KOPT-K1 (cell line): ENCODE results near the gene ZNF768.
A peak's percentile ranks its signal among the peaks of the same experiment; 100 is the strongest.
"Not testable (repeated sequence)": the region's sequence is repeated elsewhere in the genome, so short reads cannot be mapped to it uniquely, and the experiment has no call there.

Experiments used
- H3K27ac ChIP-seq: fragments of 200-600 bp; sonication (generic); 2 replicates; pipeline ENCODE4 v1.5.1; 2016; ENCODE audit warnings: antibody characterized with exemption, mild to moderate bottlenecking, low read depth, low read length; ENCODE audit not compliant: poor library complexity, severe bottlenecking
- H3K36me3 ChIP-seq: fragments of 200-600 bp; sonication (generic); 2 replicates; pipeline ENCODE4 v1.5.1; 2017; ENCODE audit warnings: antibody characterized with exemption, mild to moderate bottlenecking, low read length, moderate library complexity; ENCODE audit not compliant: insufficient read depth
- H3K9me3 ChIP-seq: fragments of 200-600 bp; sonication (generic); 2 replicates; pipeline ENCODE4 v1.5.1; 2017; ENCODE audit warnings: antibody characterized with exemption, low read length, mild to moderate bottlenecking; ENCODE audit not compliant: insufficient read depth, poor library complexity, severe bottlenecking

Gene ZNF768

GRCh38 chr16:30484887-30485286 is 41.5 kb downstream of the ZNF768 start:
- H3K36me3 ChIP-seq, result peaks cover 100% of the 10 kb centered on the region
- no peaks in the 10 kb centered on the region for H3K9me3 ChIP-seq
- H3K27ac ChIP-seq, result no peak overlapping the region

DNA sequence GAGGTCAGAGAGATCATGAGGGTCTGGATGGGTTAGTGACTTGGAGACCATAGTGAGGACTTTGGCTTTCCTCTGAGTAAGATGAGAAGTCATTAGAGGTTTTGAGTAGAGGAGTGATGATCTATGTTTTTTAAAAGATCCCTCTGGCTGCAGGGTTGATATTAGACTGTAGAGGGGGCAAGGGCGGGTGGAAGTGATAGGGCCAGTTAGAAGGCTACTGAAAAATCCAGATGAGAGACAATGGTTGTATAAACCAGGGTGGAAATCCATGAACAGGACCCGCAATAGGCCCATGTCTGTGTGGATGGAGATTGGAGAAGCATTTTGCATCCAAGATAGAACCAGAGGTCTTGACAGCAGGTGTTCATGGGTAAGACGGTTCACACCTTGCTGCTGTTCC is 44.0 kb downstream of the ZNF768 start:
- no peaks in the 10 kb centered on the region for H3K9me3 ChIP-seq
- no peak overlapping the region for H3K27ac ChIP-seq
- peaks cover 91% of the 10 kb centered on the region for H3K36me3 ChIP-seq

DNA sequence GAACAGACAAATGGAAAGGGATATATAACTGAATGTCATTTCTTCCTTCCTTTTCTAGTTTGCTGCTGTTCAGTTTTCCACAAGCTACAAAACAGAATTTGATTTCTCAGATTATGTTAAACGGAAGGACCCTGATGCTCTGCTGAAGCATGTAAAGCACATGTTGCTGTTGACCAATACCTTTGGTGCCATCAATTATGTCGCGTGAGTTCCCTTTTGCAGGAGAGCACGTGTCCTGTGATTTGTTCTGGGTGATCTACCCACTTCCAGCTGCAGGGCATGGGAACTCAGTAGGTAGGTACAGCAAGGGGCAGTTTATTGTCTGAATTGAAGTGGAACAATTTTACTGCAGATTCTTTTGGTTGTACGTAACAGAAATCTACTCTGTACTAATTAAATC is 45.0 kb downstream of the ZNF768 start:
- Histone ChIP-seq H3K27ac (no peak overlapping the region), H3K36me3 (peaks cover 90% of the 10 kb centered on the region), H3K9me3 (no peaks in the 10 kb centered on the region)

DNA sequence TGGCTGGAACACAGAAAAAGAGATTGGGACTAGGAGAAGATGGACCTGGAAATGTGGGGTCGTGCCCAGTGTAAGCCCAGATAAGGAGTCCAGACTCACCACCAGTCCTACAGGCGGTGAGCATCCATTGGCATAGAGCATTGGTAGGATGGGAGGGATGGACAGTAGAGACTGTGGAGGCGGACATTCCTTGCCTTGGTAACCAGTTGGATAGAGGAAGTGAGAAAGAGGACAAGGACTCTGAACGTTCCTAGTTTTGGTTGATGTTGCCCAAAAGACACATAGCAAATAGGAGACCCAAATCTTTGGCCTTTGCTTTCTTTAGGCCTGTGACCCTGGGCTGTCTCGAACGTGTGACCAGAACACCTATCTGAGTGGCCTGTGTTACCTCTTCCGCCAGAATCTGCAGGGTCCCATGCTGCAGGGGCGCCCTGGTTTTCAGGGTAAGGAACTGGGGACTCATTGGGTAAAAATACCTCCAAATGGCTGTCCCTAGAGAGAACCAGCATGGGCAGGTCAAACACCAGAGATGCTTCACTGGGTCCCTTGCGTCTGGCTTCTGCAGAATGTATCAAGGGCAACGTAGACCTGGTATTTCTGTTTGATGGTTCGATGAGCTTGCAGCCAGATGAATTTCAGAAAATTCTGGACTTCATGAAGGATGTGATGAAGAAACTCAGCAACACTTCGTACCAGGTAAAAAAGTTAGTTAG is 47.4 kb downstream of the ZNF768 start:
- peaks cover 89% of the 10 kb centered on the region for H3K36me3 ChIP-seq
- no peaks in the 10 kb centered on the region for H3K9me3 ChIP-seq
- H3K27ac ChIP-seq, result no peak overlapping the region

DNA sequence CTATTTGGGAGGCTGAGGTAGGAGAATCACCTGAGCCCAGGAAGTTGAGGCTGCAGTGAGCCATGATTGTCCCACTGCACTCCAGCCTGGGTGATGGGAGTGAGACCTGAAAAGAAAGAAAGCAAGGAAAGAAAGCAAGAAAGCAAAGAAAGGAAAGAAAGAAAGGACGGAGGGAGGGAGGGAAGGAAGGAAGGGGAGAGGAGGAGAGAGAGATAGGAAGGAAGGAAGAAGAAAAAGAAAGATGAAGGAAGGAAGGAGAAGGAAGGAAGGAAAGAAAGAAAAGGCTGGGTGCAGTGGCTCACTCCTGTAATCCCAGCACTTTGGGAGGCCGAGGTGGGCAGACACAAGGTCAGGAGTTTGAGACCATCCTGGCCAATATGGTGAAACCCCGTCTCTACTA is 48.6 kb downstream of the ZNF768 start:
- not testable (repeated sequence) for H3K27ac ChIP-seq, H3K9me3 ChIP-seq
- peaks cover 78% of the 10 kb centered on the region for H3K36me3 ChIP-seq

- Histone ChIP-seq H3K27ac (no peak overlapping the region), H3K36me3 (peaks cover 70% of the 10 kb centered on the region), H3K9me3 (no peaks in the 10 kb centered on the region)
Observed at GRCh38 chr16:30476991-30477390, 49.4 kb downstream of the ZNF768 start.

- H3K36me3 ChIP-seq, result peaks cover 48% of the 10 kb centered on the region
- no peaks in the 10 kb centered on the region for H3K9me3 ChIP-seq
- peak overlapping the region; percentile 81 for H3K27ac ChIP-seq
Observed at GRCh38 chr16:30474684-30475083, 51.7 kb downstream of the ZNF768 start.

- Histone ChIP-seq H3K36me3 (peaks cover 44% of the 10 kb centered on the region), H3K9me3 (no peaks in the 10 kb centered on the region), H3K27ac (peak overlapping the region; percentile 81)
Observed at GRCh38 chr16:30474074-30474452, 52.3 kb downstream of the ZNF768 start.
